Heart left ventricle (tissue), 13 donors: ENCODE data around the gene RNF14.

Experiments
- CTCF ChIP-seq, 12 donors: fragments of 200-600 bp; sonication (generic) in 4 of 12; IDR thresholded peaks; one replicate each; pipeline versions ENCODE4 v1.5.0 to v1.8.0; 2018 to 2022; ENCODE audit warnings: antibody characterized with exemption in 12 of 12, mild to moderate bottlenecking in 5 of 12
- POLR2A ChIP-seq, 2 donors: fragments of 450-650 bp; IDR thresholded peaks; one replicate each; pipeline ENCODE4 v1.6.1; 2017; ENCODE audit warnings: antibody characterized with exemption in 2 of 2, mild to moderate bottlenecking in 2 of 2, moderate library complexity in 2 of 2
- donor health status: ischemic (EF 13 %, LVEDD 7.1; RV severe dilation, severe dysfunction).
- donor health status: DM: no; HTN: yes; CAD: no.
- donor health status: DM: no; HTN: no; CAD: no.
- donor health status: ischemic (EF 25% LVEDD 6.9; RV normal size, moderate dysfunction).
- donor health status: ischemic (EF 25% LVEDD 5.7; RV mildly dilated, moderate dysfunction).
- donor health status: ischemic (EF 35%, LVEDD 5.7; RV mildly dilated, moderate dysfunction).
- donor health status: nonischemic (EF 11% LVEDD 7.7; RV severe dilation, severe dysfunction).
- donor health status: DM: yes; HTN: yes; CAD: no.
- donor health status: PGD.
- donor health status: ischemic (EF 29% LVEDD 5.4; RV normal size, mild dysfunction).
- donor health status: nonischemic (EF 23%, LVEDD 6.1; RV moderate dilation, normal function).

GRCh38 chr5:142020122-142020659, 51.3 kb downstream of the RNF14 start:
- TF ChIP-seq CTCF (IDR thresholded peaks at IDR 0.05) = no peak
- TF ChIP-seq POLR2A (IDR thresholded peaks at IDR 0.05) = no peak
